HepG2 (cell line): ENCODE data around the gene TIMM44. TPM values are rescaled to one million over a fixed set of nuclear protein-coding genes. Genes with fewer than 3 reads are reported as not detected.

Source experiments
- ATAC-seq: fragments of 200-7000 bp; cut with Tn5 transposase; 3 replicates; pipeline ENCODE4 v1.9.1; 2020; ENCODE audit warnings: mild to moderate bottlenecking, moderate library complexity
- BruUV-seq: library from RNA; stranded (reverse); fragments of 400-500 nt; replicated peaks from 2 replicates; lab custom pipeline; 2021; lab: Mats Ljungman, UMichigan
- CTCF ChIA-PET: fragments of 300-600 bp; formaldehyde crosslinking; extraction: SDS; loops from one replicate; lab custom pipeline; 2021; ENCODE audit warnings: low total read pairs, inconsistent platforms, low intra/inter-chr PET ratio; lab: Yijun Ruan, JAX
- POLR2A ChIA-PET: fragments of 350-600 bp; sonication (Branson Sonifier 250); formaldehyde crosslinking; loops from one replicate; lab custom pipeline; 2020; ENCODE audit warnings: antibody characterized with exemption, inconsistent platforms; lab: Yijun Ruan, JAX
- DNase-seq: peaks from one replicate; pipeline ENCODE4 v3.0.0-alpha.2; 2015; ENCODE audit warnings: low spot score
- FAIRE-seq: peaks from 3 replicates; lab custom pipeline; 2011; peaks lifted over from hg19 to GRCh38; lab: Jason Lieb, UNC
- H2AFZ ChIP-seq: one replicate; pipeline ENCODE4 v1.6.1; 2011; ENCODE audit warnings: low read length, inconsistent platforms
- H3K27ac ChIP-seq: fragments of 300-600 bp; 3 replicates; pipeline ENCODE4 v1.8.0; 2011; ENCODE audit warnings: mixed run types, mild to moderate bottlenecking, mixed read lengths, low read length, inconsistent platforms; ENCODE audit not compliant: insufficient read depth; ENCODE audit errors: extremely low read length
- H3K27me3 ChIP-seq, 2 experiments: fragments of 200-600 bp in 1 of 2; 2 replicates in 1 of 2; 3 replicates in 1 of 2; pipeline versions ENCODE4 v1.6.0 to v1.8.0; 2011; ENCODE audit warnings: low read length in 2 of 2, mild to moderate bottlenecking in 2 of 2, moderate library complexity in 2 of 2, inconsistent platforms in 1 of 2; ENCODE audit not compliant: insufficient read depth in 2 of 2, control insufficient read depth in 1 of 2
- H3K36me3 ChIP-seq, 2 experiments: fragments of 200-600 bp in 1 of 2; replicated peaks in 1 of 2; 2 replicates in 1 of 2; 3 replicates in 1 of 2; pipeline versions ENCODE4 v1.5.1 to v1.8.0; 2011; ENCODE audit warnings: low read length in 2 of 2, inconsistent platforms in 1 of 2; ENCODE audit not compliant: insufficient read depth in 2 of 2, control insufficient read depth in 1 of 2
- H3K4me1 ChIP-seq: 2 replicates; pipeline ENCODE4 v1.5.1; 2012; ENCODE audit warnings: low read length, inconsistent platforms; ENCODE audit not compliant: insufficient read depth
- H3K4me2 ChIP-seq: 2 replicates; pipeline ENCODE4 v1.6.0; 2011; ENCODE audit warnings: low read depth, low read length, inconsistent platforms
- H3K4me3 ChIP-seq, 3 experiments: fragments of 200-600 bp in 1 of 3; sonication (generic), shearing (Covaris generic) in 1 of 3; replicated peaks in 1 of 3; 2 replicates each; pipeline ENCODE4 v1.5.1; 2011 to 2016; ENCODE audit warnings: low read length in 3 of 3, inconsistent platforms in 2 of 3, low read depth in 2 of 3, mild to moderate bottlenecking in 2 of 3, control low read depth in 1 of 3, mixed read lengths in 1 of 3; ENCODE audit not compliant: insufficient read depth in 1 of 3
- H3K79me2 ChIP-seq: one replicate; pipeline ENCODE4 v1.6.1; 2011; ENCODE audit warnings: low read length, inconsistent platforms; ENCODE audit not compliant: insufficient read depth
- H3K9ac ChIP-seq: 2 replicates; pipeline ENCODE4 v1.6.0; 2011; ENCODE audit warnings: mild to moderate bottlenecking, low read depth, low read length, inconsistent platforms; ENCODE audit not compliant: insufficient read depth
- H3K9me3 ChIP-seq: 2 replicates; pipeline ENCODE4 v1.5.1; 2012; ENCODE audit warnings: mild to moderate bottlenecking, low read length
- H4K20me1 ChIP-seq: 2 replicates; pipeline ENCODE4 v1.6.0; 2011; ENCODE audit warnings: inconsistent platforms, mild to moderate bottlenecking, low read length, moderate library complexity; ENCODE audit not compliant: insufficient read depth
- ARNT ChIP-seq: fragments of 450-650 bp; IDR thresholded peaks from 2 replicates; pipeline ENCODE4 v1.6.1; 2017
- ARNT2 ChIP-seq: sonication (generic); formaldehyde crosslinking; IDR thresholded peaks from 2 replicates; pipeline ENCODE4 v1.8.0; 2022; ENCODE audit warnings: mild to moderate bottlenecking, low read depth, missing genetic modification reagents, moderate library complexity
- CHD2 ChIP-seq: IDR thresholded peaks from 2 replicates; pipeline ENCODE4 v1.6.1; 2011; ENCODE audit warnings: low read depth, low read length, improper control_type of control experiment
- ESRRA ChIP-seq: sonication (generic); formaldehyde crosslinking; IDR thresholded peaks from 2 replicates; pipeline ENCODE4 v1.5.1; 2020; ENCODE audit warnings: mild to moderate bottlenecking, low read depth, missing genetic modification reagents
- HIVEP1 ChIP-seq: sonication (generic); formaldehyde crosslinking; IDR thresholded peaks from 2 replicates; pipeline ENCODE4 v1.4.0; 2020; ENCODE audit warnings: mild to moderate bottlenecking, missing genetic modification reagents
- MTF1 ChIP-seq: sonication (generic); formaldehyde crosslinking; IDR thresholded peaks from 2 replicates; pipeline ENCODE4 v1.5.0; 2020; ENCODE audit warnings: missing genetic modification reagents
- RCOR2 ChIP-seq: IDR thresholded peaks from 2 replicates; pipeline ENCODE4 v1.6.1; 2016; ENCODE audit warnings: missing biosample characterization, missing genetic modification reagents
- SCMH1 ChIP-seq: sonication (generic); formaldehyde crosslinking; IDR thresholded peaks from 2 replicates; pipeline ENCODE4 v1.9.0; 2021; ENCODE audit warnings: missing genetic modification reagents, mild to moderate bottlenecking, borderline replicate concordance
- TBP ChIP-seq: sonication (generic); formaldehyde crosslinking; IDR thresholded peaks from 2 replicates; pipeline ENCODE4 v1.5.0; 2020; ENCODE audit warnings: missing genetic modification reagents
- WIZ ChIP-seq: sonication (generic); formaldehyde crosslinking; IDR thresholded peaks from 2 replicates; pipeline ENCODE4 v1.5.1; 2020; ENCODE audit warnings: mild to moderate bottlenecking, missing genetic modification reagents
- ZNF235 ChIP-seq: sonication (generic); formaldehyde crosslinking; IDR thresholded peaks from 2 replicates; pipeline ENCODE4 v1.8.1; 2023; ENCODE audit warnings: mild to moderate bottlenecking, missing genetic modification reagents, borderline replicate concordance
- ZNF460 ChIP-seq: sonication (generic); formaldehyde crosslinking; IDR thresholded peaks from 2 replicates; pipeline ENCODE4 v1.5.1; 2020; ENCODE audit warnings: missing genetic modification reagents, mild to moderate bottlenecking, borderline replicate concordance
- ZNF790 ChIP-seq: sonication (generic); formaldehyde crosslinking; IDR thresholded peaks from 2 replicates; pipeline ENCODE4 v1.8.0; 2022; ENCODE audit warnings: missing genetic modification reagents, mild to moderate bottlenecking, borderline replicate concordance
- ZNF850 ChIP-seq: sonication (generic); formaldehyde crosslinking; conservative IDR thresholded peaks from 2 replicates; pipeline ENCODE4 v1.9.0; 2021; ENCODE audit warnings: mild to moderate bottlenecking, missing genetic modification reagents
- WGBS: methylation state at CpG from one replicate; pipeline ENCODE4 v1.1.6; 2017; ENCODE audit warnings: low lambda C conversion rate; 5-methylcytosine and 5-hydroxymethylcytosine counted together
- in situ Hi-C: cut with HindIII; loops from 2 replicates; pipeline ENCODE4 v1.10.0; 2017; ENCODE audit warnings: low pct_unique_long_range_greater_than_20kb; ENCODE audit not compliant: extremely low pct_ligation_motif_present
- intact Hi-C: fragments of 100-400 bp; cut with micrococcal nuclease; formaldehyde crosslinking; loops from one replicate; pipeline ENCODE4 v1.10.0; 2022; ENCODE audit not compliant: unreplicated experiment
- polyA plus RNA-seq, 8 experiments: library from polyadenylated mRNA; depleted of rRNA in 3 of 8; stranded (reverse) in 7 of 8; unstranded in 1 of 8; fragments of >200 nt; fragmentation: Illumina TruSeq in 4 of 8; extraction: Trizol in 4 of 8; gene quantifications; 2 replicates each; pipeline versions ENCODE4 v1.2.1 to v1.2.3, GENCODE V29; 2011 to 2016; ENCODE audit warnings: low read depth in 4 of 8, missing spikeins in 1 of 8, mixed read lengths in 1 of 8; ENCODE audit not compliant: insufficient read depth in 1 of 8
- total RNA-seq, 5 experiments: library from RNA; depleted of rRNA; stranded (reverse); fragments of >200 nt; fragmentation: Illumina TruSeq; extraction: Trizol; gene quantifications; 2 replicates each; pipeline ENCODE4 v1.2.3, GENCODE V29; 2016; ENCODE audit warnings: low read depth in 1 of 5
- TF ChIP-seq, protein P1 (sequence below): IDR thresholded peaks from 2 replicates; pipeline ENCODE4 v1.6.1; 2016; ENCODE audit warnings: low read depth, missing genetic modification reagents, missing compliant biosample characterization
- TF ChIP-seq, protein P2 (sequence below): IDR thresholded peaks from 2 replicates; pipeline ENCODE4 v1.6.1; 2018; ENCODE audit warnings: missing genetic modification reagents
- TF ChIP-seq, protein P3 (sequence below): sonication (generic); formaldehyde crosslinking; conservative IDR thresholded peaks from 2 replicates; pipeline ENCODE4 v1.4.0; 2020; ENCODE audit warnings: missing genetic modification reagents
- TF ChIP-seq, protein P4 (sequence below): sonication (generic); formaldehyde crosslinking; IDR thresholded peaks from 2 replicates; pipeline ENCODE4 v1.4.0; 2020; ENCODE audit warnings: missing genetic modification reagents; ENCODE audit errors: not compliant biosample characterization

Gene TIMM44
- total and polyA plus RNA-seq, 2 of the 13 experiments (the other 11 are each of a cell fraction or from before 2014, with no cell fraction given): 42.9 to 72.6 TPM

DNA sequence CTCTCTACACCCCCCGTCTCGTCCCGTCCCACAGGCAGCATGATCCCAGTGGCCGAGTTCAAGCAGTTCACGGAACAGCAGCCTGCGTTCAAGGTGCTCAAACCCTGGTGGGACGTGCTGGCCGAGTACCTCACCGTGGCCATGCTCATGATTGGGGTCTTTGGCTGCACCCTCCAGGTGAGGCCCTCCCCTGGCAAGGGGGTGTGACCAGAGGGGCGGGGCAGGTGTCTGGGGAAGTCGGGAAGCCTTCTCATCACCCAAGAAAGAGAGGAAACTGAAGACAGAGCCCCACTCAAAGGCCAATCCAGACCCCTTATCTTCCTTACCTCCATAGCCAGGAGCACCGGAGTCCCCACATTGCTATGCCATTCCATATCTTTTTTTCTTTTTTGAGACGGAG, 47.9 kb downstream of the TIMM44 start:
- no peak overlapping the region for H3K27ac ChIP-seq
- DNase-seq (no peak), FAIRE-seq (no peak), ATAC-seq (no peak)
- WGBS: 100% methylated on average over 2 of the region's 13 CpGs
- no peak overlapping the region for H3K4me3 ChIP-seq
- no peaks in the 10 kb centered on the region for H4K20me1 ChIP-seq
- H3K4me1 ChIP-seq: peaks cover 61% of the 10 kb centered on the region
- BruUV-seq: no TSS peak
- no peak overlapping the region for H3K9ac ChIP-seq
- intact Hi-C loops (no loop called here), in situ Hi-C loops (no loop called here)
- H3K9me3 ChIP-seq: no peaks in the 10 kb centered on the region
- no peak overlapping the region for H2AFZ ChIP-seq
- CTCF ChIA-PET: no interaction called here
- H3K36me3 ChIP-seq: peaks cover 9% of the 10 kb centered on the region in 2 experiments; a peak in 2 of 5 replicates
- POLR2A ChIA-PET: no interaction called here
- H3K4me2 ChIP-seq: no peak overlapping the region
- peaks cover 3% of the 10 kb centered on the region for H3K79me2 ChIP-seq
- H3K27me3 ChIP-seq: no peaks in the 10 kb centered on the region
- TF ChIP-seq, protein P1, sequence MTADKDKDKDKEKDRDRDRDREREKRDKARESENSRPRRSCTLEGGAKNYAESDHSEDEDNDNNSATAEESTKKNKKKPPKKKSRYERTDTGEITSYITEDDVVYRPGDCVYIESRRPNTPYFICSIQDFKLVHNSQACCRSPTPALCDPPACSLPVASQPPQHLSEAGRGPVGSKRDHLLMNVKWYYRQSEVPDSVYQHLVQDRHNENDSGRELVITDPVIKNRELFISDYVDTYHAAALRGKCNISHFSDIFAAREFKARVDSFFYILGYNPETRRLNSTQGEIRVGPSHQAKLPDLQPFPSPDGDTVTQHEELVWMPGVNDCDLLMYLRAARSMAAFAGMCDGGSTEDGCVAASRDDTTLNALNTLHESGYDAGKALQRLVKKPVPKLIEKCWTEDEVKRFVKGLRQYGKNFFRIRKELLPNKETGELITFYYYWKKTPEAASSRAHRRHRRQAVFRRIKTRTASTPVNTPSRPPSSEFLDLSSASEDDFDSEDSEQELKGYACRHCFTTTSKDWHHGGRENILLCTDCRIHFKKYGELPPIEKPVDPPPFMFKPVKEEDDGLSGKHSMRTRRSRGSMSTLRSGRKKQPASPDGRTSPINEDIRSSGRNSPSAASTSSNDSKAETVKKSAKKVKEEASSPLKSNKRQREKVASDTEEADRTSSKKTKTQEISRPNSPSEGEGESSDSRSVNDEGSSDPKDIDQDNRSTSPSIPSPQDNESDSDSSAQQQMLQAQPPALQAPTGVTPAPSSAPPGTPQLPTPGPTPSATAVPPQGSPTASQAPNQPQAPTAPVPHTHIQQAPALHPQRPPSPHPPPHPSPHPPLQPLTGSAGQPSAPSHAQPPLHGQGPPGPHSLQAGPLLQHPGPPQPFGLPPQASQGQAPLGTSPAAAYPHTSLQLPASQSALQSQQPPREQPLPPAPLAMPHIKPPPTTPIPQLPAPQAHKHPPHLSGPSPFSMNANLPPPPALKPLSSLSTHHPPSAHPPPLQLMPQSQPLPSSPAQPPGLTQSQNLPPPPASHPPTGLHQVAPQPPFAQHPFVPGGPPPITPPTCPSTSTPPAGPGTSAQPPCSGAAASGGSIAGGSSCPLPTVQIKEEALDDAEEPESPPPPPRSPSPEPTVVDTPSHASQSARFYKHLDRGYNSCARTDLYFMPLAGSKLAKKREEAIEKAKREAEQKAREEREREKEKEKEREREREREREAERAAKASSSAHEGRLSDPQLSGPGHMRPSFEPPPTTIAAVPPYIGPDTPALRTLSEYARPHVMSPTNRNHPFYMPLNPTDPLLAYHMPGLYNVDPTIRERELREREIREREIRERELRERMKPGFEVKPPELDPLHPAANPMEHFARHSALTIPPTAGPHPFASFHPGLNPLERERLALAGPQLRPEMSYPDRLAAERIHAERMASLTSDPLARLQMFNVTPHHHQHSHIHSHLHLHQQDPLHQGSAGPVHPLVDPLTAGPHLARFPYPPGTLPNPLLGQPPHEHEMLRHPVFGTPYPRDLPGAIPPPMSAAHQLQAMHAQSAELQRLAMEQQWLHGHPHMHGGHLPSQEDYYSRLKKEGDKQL (CRISPR knock-in tag): no peak
- TF ChIP-seq ARNT2 (CRISPR knock-in tag) (no peak), ARNT (no peak), ZNF235 (no peak), WIZ (CRISPR knock-in tag) (no peak), MTF1 (CRISPR knock-in tag) (no peak), SCMH1 (CRISPR knock-in tag) (no peak), RCOR2 (CRISPR knock-in tag) (no peak), ZNF460 (CRISPR knock-in tag) (no peak), ZNF790 (CRISPR knock-in tag) (no peak), TBP (CRISPR knock-in tag) (no peak), HIVEP1 (CRISPR knock-in tag) (no peak), CHD2 (no peak), ZNF850 (CRISPR knock-in tag) (no peak), ESRRA (no peak)
- TF ChIP-seq, protein P2, sequence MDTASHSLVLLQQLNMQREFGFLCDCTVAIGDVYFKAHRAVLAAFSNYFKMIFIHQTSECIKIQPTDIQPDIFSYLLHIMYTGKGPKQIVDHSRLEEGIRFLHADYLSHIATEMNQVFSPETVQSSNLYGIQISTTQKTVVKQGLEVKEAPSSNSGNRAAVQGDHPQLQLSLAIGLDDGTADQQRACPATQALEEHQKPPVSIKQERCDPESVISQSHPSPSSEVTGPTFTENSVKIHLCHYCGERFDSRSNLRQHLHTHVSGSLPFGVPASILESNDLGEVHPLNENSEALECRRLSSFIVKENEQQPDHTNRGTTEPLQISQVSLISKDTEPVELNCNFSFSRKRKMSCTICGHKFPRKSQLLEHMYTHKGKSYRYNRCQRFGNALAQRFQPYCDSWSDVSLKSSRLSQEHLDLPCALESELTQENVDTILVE (CRISPR knock-in tag): no peak
- TF ChIP-seq, protein P3, sequence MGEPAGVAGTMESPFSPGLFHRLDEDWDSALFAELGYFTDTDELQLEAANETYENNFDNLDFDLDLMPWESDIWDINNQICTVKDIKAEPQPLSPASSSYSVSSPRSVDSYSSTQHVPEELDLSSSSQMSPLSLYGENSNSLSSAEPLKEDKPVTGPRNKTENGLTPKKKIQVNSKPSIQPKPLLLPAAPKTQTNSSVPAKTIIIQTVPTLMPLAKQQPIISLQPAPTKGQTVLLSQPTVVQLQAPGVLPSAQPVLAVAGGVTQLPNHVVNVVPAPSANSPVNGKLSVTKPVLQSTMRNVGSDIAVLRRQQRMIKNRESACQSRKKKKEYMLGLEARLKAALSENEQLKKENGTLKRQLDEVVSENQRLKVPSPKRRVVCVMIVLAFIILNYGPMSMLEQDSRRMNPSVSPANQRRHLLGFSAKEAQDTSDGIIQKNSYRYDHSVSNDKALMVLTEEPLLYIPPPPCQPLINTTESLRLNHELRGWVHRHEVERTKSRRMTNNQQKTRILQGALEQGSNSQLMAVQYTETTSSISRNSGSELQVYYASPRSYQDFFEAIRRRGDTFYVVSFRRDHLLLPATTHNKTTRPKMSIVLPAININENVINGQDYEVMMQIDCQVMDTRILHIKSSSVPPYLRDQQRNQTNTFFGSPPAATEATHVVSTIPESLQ (CRISPR knock-in tag): no peak
- TF ChIP-seq, protein P4, sequence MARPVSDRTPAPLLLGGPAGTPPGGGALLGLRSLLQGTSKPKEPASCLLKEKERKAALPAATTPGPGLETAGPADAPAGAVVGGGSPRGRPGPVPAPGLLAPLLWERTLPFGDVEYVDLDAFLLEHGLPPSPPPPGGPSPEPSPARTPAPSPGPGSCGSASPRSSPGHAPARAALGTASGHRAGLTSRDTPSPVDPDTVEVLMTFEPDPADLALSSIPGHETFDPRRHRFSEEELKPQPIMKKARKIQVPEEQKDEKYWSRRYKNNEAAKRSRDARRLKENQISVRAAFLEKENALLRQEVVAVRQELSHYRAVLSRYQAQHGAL: no peak
